Femur (tissue), 1 donor: Measurements from ENCODE around the gene EAF1.
"Not testable (repeated sequence)": the region's sequence is repeated elsewhere in the genome, so short reads cannot be mapped to it uniquely, and the experiment has no call there.

Experiments used
- DNase-seq: peaks from one replicate; pipeline ENCODE4 v3.0.0-alpha.2; 2017

EAF1 gene

GRCh38 chr3:15427182-15427880 is at the start of gene EAF1, which contains the start of gene METTL6:
EAF1 (plus strand) TSS chr3:15427598; CDS start chr3:15427780, 182 bp downstream.
METTL6 (minus strand) TSS chr3:15427544; CDS start chr3:15426511, 1,033 bp downstream.
- peak; percentile 89 for DNase-seq

- DNase-seq: peak; percentile 96
Measured at GRCh38 chr3:15377961-15378791, 49.2 kb upstream of the EAF1 start.

- DNase-seq: no peak
Measured at GRCh38 chr3:15380980-15381890, 46.2 kb upstream of the EAF1 start.

- no peak for DNase-seq
Measured at GRCh38 chr3:15382405-15382923, 44.9 kb upstream of the EAF1 start.

GRCh38 chr3:15384510-15385237 is 42.7 kb upstream of the EAF1 start:
- no peak for DNase-seq

- not testable (repeated sequence) for DNase-seq
Measured at GRCh38 chr3:15385238-15385695, 42.1 kb upstream of the EAF1 start.

- DNase-seq: no peak
Measured at GRCh38 chr3:15385901-15386653, 41.3 kb upstream of the EAF1 start.

- not testable (repeated sequence) for DNase-seq
Measured at GRCh38 chr3:15386654-15386955, 40.8 kb upstream of the EAF1 start.

GRCh38 chr3:15387171-15387581 is 40.2 kb upstream of the EAF1 start:
- DNase-seq: no peak

GRCh38 chr3:15387735-15388134 is 39.7 kb upstream of the EAF1 start:
- DNase-seq: no peak

GRCh38 chr3:15388335-15388734 is 39.1 kb upstream of the EAF1 start:
- DNase-seq: not testable (repeated sequence)

GRCh38 chr3:15390460-15390859 is 36.9 kb upstream of the EAF1 start:
- DNase-seq: no peak

- DNase-seq: no peak
Measured at GRCh38 chr3:15391007-15391406, 36.4 kb upstream of the EAF1 start.

GRCh38 chr3:15393252-15393651 is 34.1 kb upstream of the EAF1 start:
- DNase-seq: not testable (repeated sequence)

- not testable (repeated sequence) for DNase-seq
Measured at GRCh38 chr3:15398731-15399133, 28.7 kb upstream of the EAF1 start.

- no peak for DNase-seq
Measured at GRCh38 chr3:15399970-15400369, 27.4 kb upstream of the EAF1 start.

- DNase-seq: no peak
Measured at GRCh38 chr3:15401936-15402335, 25.5 kb upstream of the EAF1 start.

- peak; percentile 76 for DNase-seq
Measured at GRCh38 chr3:15403495-15403894, 23.9 kb upstream of the EAF1 start.

- no peak for DNase-seq
Measured at GRCh38 chr3:15403965-15404364, 23.4 kb upstream of the EAF1 start.

- DNase-seq: no peak
Measured at GRCh38 chr3:15404767-15405166, 22.6 kb upstream of the EAF1 start.

- DNase-seq: no peak
Measured at GRCh38 chr3:15405448-15406050, 21.8 kb upstream of the EAF1 start.
